DOHH2 (cell line): ENCODE data around the gene USH1G.

Experiments
- H3F3A ChIP-seq: fragments of 200-600 bp; sonication (generic), shearing (Covaris generic); 2 replicates; pipeline ENCODE4 v1.6.0; 2016; ENCODE audit warnings: antibody characterized with exemption, mild to moderate bottlenecking; ENCODE audit not compliant: control insufficient read depth, insufficient read depth
- H3K27ac ChIP-seq: fragments of 200-600 bp; sonication (generic); 2 replicates; pipeline ENCODE4 v1.5.1; 2014; ENCODE audit warnings: low read depth, mild to moderate bottlenecking, low read length, moderate library complexity
- H3K27me3 ChIP-seq: fragments of 200-600 bp; sonication (generic); 2 replicates; pipeline ENCODE4 v1.6.1; 2014; ENCODE audit warnings: mild to moderate bottlenecking, low read length, mixed read lengths; ENCODE audit not compliant: control insufficient read depth
- H3K36me3 ChIP-seq: fragments of 200-600 bp; sonication (generic); 2 replicates; pipeline ENCODE4 v1.6.1; 2014; ENCODE audit warnings: mild to moderate bottlenecking, low read length, moderate library complexity, mixed read lengths; ENCODE audit not compliant: control insufficient read depth
- H3K4me1 ChIP-seq: fragments of 200-600 bp; sonication (generic); 2 replicates; pipeline ENCODE4 v1.6.1; 2014; ENCODE audit warnings: mild to moderate bottlenecking, low read length, mixed read lengths; ENCODE audit not compliant: control insufficient read depth
- H3K4me2 ChIP-seq: fragments of 200-600 bp; sonication (generic); 2 replicates; pipeline ENCODE4 v1.6.0; 2014; ENCODE audit warnings: mild to moderate bottlenecking, low read length, moderate library complexity
- H3K4me3 ChIP-seq: fragments of 200-600 bp; sonication (generic); 2 replicates; pipeline ENCODE4 v1.5.1; 2014; ENCODE audit warnings: mild to moderate bottlenecking, low read length, mixed read lengths
- H3K79me2 ChIP-seq: fragments of 200-600 bp; sonication (generic); 2 replicates; pipeline ENCODE4 v1.6.1; 2014; ENCODE audit warnings: mild to moderate bottlenecking, low read length, mixed read lengths; ENCODE audit not compliant: control insufficient read depth
- H3K9me2 ChIP-seq: fragments of 200-600 bp; sonication (generic); replicated peaks from 2 replicates; pipeline ENCODE4 v1.6.1; 2014; ENCODE audit warnings: mild to moderate bottlenecking, low read length, mixed read lengths; ENCODE audit not compliant: control insufficient read depth
- H3K9me3 ChIP-seq: fragments of 200-600 bp; sonication (generic); 2 replicates; pipeline ENCODE4 v1.6.1; 2014; ENCODE audit warnings: antibody characterized with exemption, low read length, mixed read lengths; ENCODE audit not compliant: control insufficient read depth, insufficient read depth
- H4K20me1 ChIP-seq: fragments of 200-600 bp; sonication (generic); 2 replicates; pipeline ENCODE4 v1.6.0; 2014; ENCODE audit warnings: low read depth, mild to moderate bottlenecking, antibody characterized with exemption, low read length, moderate library complexity; ENCODE audit not compliant: control insufficient read depth, insufficient read depth
- CTCF ChIP-seq: fragments of 200-600 bp; sonication (generic); IDR thresholded peaks from one replicate; pipeline ENCODE4 v1.5.1; 2014; ENCODE audit warnings: antibody characterized with exemption, mild to moderate bottlenecking, low read depth, low read length; ENCODE audit not compliant: poor library complexity, severe bottlenecking
- EZH2phosphoT487 ChIP-seq: fragments of 200-600 bp; sonication (generic); IDR thresholded peaks from 2 replicates; pipeline ENCODE4 v1.6.1; 2017; ENCODE audit warnings: borderline replicate concordance, mild to moderate bottlenecking, antibody characterized with exemption, low read length, moderate library complexity, mixed read lengths

Gene USH1G

GRCh38 chr17:74925242-74925641 lies 2.2 kb upstream of the USH1G start:
- TF ChIP-seq EZH2phosphoT487 (no peak), CTCF (no peak)
- no peaks in the 10 kb centered on the region for H3K9me2 ChIP-seq
- H3K36me3 ChIP-seq: no peaks in the 10 kb centered on the region
- H3K4me2 ChIP-seq: no peak overlapping the region
- H3F3A ChIP-seq: no peaks in the 10 kb centered on the region
- no peaks in the 10 kb centered on the region for H3K79me2 ChIP-seq
- H4K20me1 ChIP-seq: no peaks in the 10 kb centered on the region
- peaks cover 17% of the 10 kb centered on the region for H3K27me3 ChIP-seq
- no peak overlapping the region for H3K27ac ChIP-seq
- no peaks in the 10 kb centered on the region for H3K4me1 ChIP-seq
- H3K4me3 ChIP-seq: no peak overlapping the region
- no peaks in the 10 kb centered on the region for H3K9me3 ChIP-seq

- no peaks in the 10 kb centered on the region for H3K79me2 ChIP-seq
- H3K4me3 ChIP-seq: no peak within 1 kb of the TSS
- H3K4me2 ChIP-seq: no peak within 1 kb of the TSS
- TF ChIP-seq CTCF (no peak), EZH2phosphoT487 (no peak)
- no peaks in the 10 kb centered on the region for H3F3A ChIP-seq
- H3K9me3 ChIP-seq: no peaks in the 10 kb centered on the region
- H3K9me2 ChIP-seq: no peaks in the 10 kb centered on the region
- H3K36me3 ChIP-seq: no peaks in the 10 kb centered on the region
- no peak within 1 kb of the TSS for H3K27ac ChIP-seq
- no peaks in the 10 kb centered on the region for H3K4me1 ChIP-seq
- H3K27me3 ChIP-seq: peaks cover 17% of the 10 kb centered on the region
- no peaks in the 10 kb centered on the region for H4K20me1 ChIP-seq
Observed at GRCh38 chr17:74924250-74924948, 1.3 kb upstream of the USH1G start, which contains the start of gene OTOP2. Gene OTOP2 (plus strand): TSS chr17:74924273. CDS start chr17:74924633, 360 bp downstream.

- no peaks in the 10 kb centered on the region for H3F3A ChIP-seq
- no peak overlapping the region for H3K4me3 ChIP-seq
- H3K79me2 ChIP-seq: no peaks in the 10 kb centered on the region
- H3K4me2 ChIP-seq: no peak overlapping the region
- no peaks in the 10 kb centered on the region for H3K9me2 ChIP-seq
- no peak overlapping the region for H3K27ac ChIP-seq
- no peaks in the 10 kb centered on the region for H4K20me1 ChIP-seq
- H3K9me3 ChIP-seq: no peaks in the 10 kb centered on the region
- H3K4me1 ChIP-seq: no peaks in the 10 kb centered on the region
- peaks cover 19% of the 10 kb centered on the region for H3K27me3 ChIP-seq
- H3K36me3 ChIP-seq: no peaks in the 10 kb centered on the region
- peak; percentile 75 for TF ChIP-seq CTCF
- TF ChIP-seq EZH2phosphoT487: no peak
Observed at GRCh38 chr17:74923538-74924249, 639 bp upstream of the USH1G start.
